GM23338 (cell line): ENCODE data around the gene GALNT16. TPM values are rescaled to one million over a fixed set of nuclear protein-coding genes. Genes with fewer than 3 reads are reported as not detected.
A peak's percentile ranks its signal among the peaks of the same experiment; 100 is the strongest.

Experiments used
- ATAC-seq: fragments of 200-7000 bp; cut with Tn5 transposase; 3 replicates; pipeline ENCODE4 v1.9.1; 2020
- DNase-seq: peaks from one replicate; pipeline ENCODE4 v3.0.0-alpha.2; 2015; ENCODE audit warnings: low spot score
- H2AFZ ChIP-seq: fragments of 200-600 bp; sonication (generic); 2 replicates; pipeline ENCODE4 v1.8.0; 2016; ENCODE audit warnings: antibody characterized with exemption, mild to moderate bottlenecking, moderate library complexity
- H3F3A ChIP-seq: fragments of 200-600 bp; sonication (generic); replicated peaks from 2 replicates; pipeline ENCODE4 v1.8.0; 2017; ENCODE audit warnings: antibody characterized with exemption, mixed run types, low read depth
- H3K27ac ChIP-seq: fragments of 200-600 bp; sonication (generic); 2 replicates; pipeline ENCODE4 v1.6.1; 2016; ENCODE audit warnings: low read depth
- H3K27me3 ChIP-seq: fragments of 200-600 bp; sonication (generic); 2 replicates; pipeline ENCODE4 v1.8.0; 2016; ENCODE audit warnings: mild to moderate bottlenecking, mixed run types, moderate library complexity; ENCODE audit not compliant: insufficient read depth
- H3K36me3 ChIP-seq: fragments of 200-600 bp; sonication (generic); 2 replicates; pipeline ENCODE4 v1.8.0; 2016; ENCODE audit warnings: mild to moderate bottlenecking; ENCODE audit not compliant: insufficient read depth
- H3K4me1 ChIP-seq: fragments of 200-600 bp; sonication (generic); 2 replicates; pipeline ENCODE4 v1.8.0; 2016; ENCODE audit warnings: mild to moderate bottlenecking, moderate library complexity; ENCODE audit not compliant: insufficient read depth
- H3K4me2 ChIP-seq: fragments of 200-600 bp; sonication (generic); 2 replicates; pipeline ENCODE4 v1.7.1; 2017; ENCODE audit warnings: mixed run types
- H3K4me3 ChIP-seq: fragments of 200-600 bp; sonication (generic); 2 replicates; pipeline ENCODE4 v1.6.1; 2016; ENCODE audit warnings: mixed run types
- H3K79me2 ChIP-seq: fragments of 200-600 bp; sonication (generic); replicated peaks from 2 replicates; pipeline ENCODE4 v1.8.0; 2017; ENCODE audit warnings: mild to moderate bottlenecking; ENCODE audit not compliant: insufficient read depth
- H3K9me2 ChIP-seq: fragments of 200-600 bp; sonication (generic); 2 replicates; pipeline ENCODE4 v1.8.0; 2017; ENCODE audit not compliant: insufficient read depth
- H4K20me1 ChIP-seq: fragments of 200-600 bp; sonication (generic); replicated peaks from 2 replicates; pipeline ENCODE4 v1.8.0; 2017; ENCODE audit warnings: mild to moderate bottlenecking; ENCODE audit not compliant: insufficient read depth
- H3K27ac Mint-ChIP-seq: 2 replicates; pipeline ENCODE4 v1.8.0; 2020; ENCODE audit warnings: inconsistent platforms, mild to moderate bottlenecking, moderate library complexity, mixed read lengths
- H3K27me3 Mint-ChIP-seq: 3 replicates; pipeline ENCODE4 v1.8.0; 2022; ENCODE audit warnings: low read depth, mild to moderate bottlenecking, moderate library complexity, mixed read lengths, inconsistent platforms; ENCODE audit not compliant: insufficient read depth, poor library complexity
- H3K36me3 Mint-ChIP-seq: 3 replicates; pipeline ENCODE4 v1.8.0; 2021; ENCODE audit warnings: low read depth, mild to moderate bottlenecking, inconsistent platforms, moderate library complexity, mixed read lengths
- H3K4me1 Mint-ChIP-seq: 3 replicates; pipeline ENCODE4 v1.8.0; 2020; ENCODE audit warnings: mild to moderate bottlenecking, inconsistent platforms, mixed read lengths
- H3K4me3 Mint-ChIP-seq: 3 replicates; pipeline ENCODE4 v1.8.0; 2021; ENCODE audit warnings: moderate library complexity, mild to moderate bottlenecking, inconsistent platforms, mixed read lengths
- H3K9me3 Mint-ChIP-seq: 3 replicates; pipeline ENCODE4 v1.8.0; 2020; ENCODE audit warnings: moderate library complexity, mild to moderate bottlenecking, inconsistent platforms, mixed read lengths
- CREB1 ChIP-seq: fragments of 250-450 bp; sonication (Bioruptor Pico); IDR thresholded peaks from 2 replicates; pipeline ENCODE4 v1.5.0; 2020; ENCODE audit warnings: low read depth, mild to moderate bottlenecking, moderate library complexity
- ETS1 ChIP-seq: IDR thresholded peaks from 2 replicates; pipeline ENCODE4 v1.6.1; 2016; ENCODE audit warnings: antibody characterized with exemption
- EZH2 ChIP-seq: fragments of 200-600 bp; sonication (generic); IDR thresholded peaks from one replicate; pipeline ENCODE4 v1.8.0; 2017; ENCODE audit warnings: antibody characterized with exemption, mild to moderate bottlenecking, low read depth; ENCODE audit not compliant: unreplicated experiment
- EZH2phosphoT487 ChIP-seq: fragments of 200-600 bp; sonication (generic); IDR thresholded peaks from one replicate; pipeline ENCODE4 v1.8.1; 2018; ENCODE audit warnings: antibody characterized with exemption; ENCODE audit not compliant: unreplicated experiment
- JUNB ChIP-seq: IDR thresholded peaks from one replicate; pipeline ENCODE4 v1.6.1; 2016; ENCODE audit warnings: antibody characterized with exemption; ENCODE audit not compliant: unreplicated experiment
- NANOG ChIP-seq: IDR thresholded peaks from 2 replicates; pipeline ENCODE4 v1.6.1; 2016; ENCODE audit warnings: antibody characterized with exemption, borderline replicate concordance
- POLR2AphosphoS5 ChIP-seq: IDR thresholded peaks from 2 replicates; pipeline ENCODE4 v1.6.1; 2016; ENCODE audit warnings: antibody characterized with exemption, low read depth
- REST ChIP-seq: IDR thresholded peaks from one replicate; pipeline ENCODE4 v1.6.1; 2018; ENCODE audit warnings: antibody characterized with exemption; ENCODE audit not compliant: unreplicated experiment
- ZNF114 ChIP-seq: fragments of 250-450 bp; sonication (Bioruptor Pico); IDR thresholded peaks from 2 replicates; pipeline ENCODE4 v1.5.0; 2020; ENCODE audit warnings: mild to moderate bottlenecking, moderate library complexity
- ZNF331 ChIP-seq: fragments of 250-450 bp; sonication (Bioruptor Pico); IDR thresholded peaks from 2 replicates; pipeline ENCODE4 v1.5.0; 2020; ENCODE audit warnings: low read depth, mild to moderate bottlenecking, moderate library complexity
- polyA plus RNA-seq: library from polyadenylated mRNA; unstranded; fragments of >200 nt; fragmentation: Nextera tagmentation; extraction: Ambion mirVana; gene quantifications from 2 replicates; pipeline ENCODE4 v1.2.1, GENCODE V29; 2016
- total RNA-seq: library from RNA; depleted of rRNA; stranded (reverse); fragments of >200 nt; shearing (Covaris generic); gene quantifications from 2 replicates; pipeline ENCODE4 v1.2.3, GENCODE V29; 2014
- TF ChIP-seq, protein P1 (sequence below), 2 experiments: fragments of 200-600 bp in 1 of 2; sonication (generic) in 1 of 2; conservative IDR thresholded peaks; 2 replicates each; pipeline versions ENCODE4 v1.5.1 to v1.6.1; 2016 to 2017; ENCODE audit warnings: antibody characterized with exemption in 2 of 2, low read depth in 2 of 2, mild to moderate bottlenecking in 2 of 2, moderate library complexity in 1 of 2

The GALNT16 gene
- total and polyA plus RNA-seq, 2 experiments from 2014 or later, result 1.5 to 2.9 TPM

- H3K4me3 Mint-ChIP-seq, result no peak overlapping the region
- no peak overlapping the region for H3K4me2 ChIP-seq
- no peaks in the 10 kb centered on the region for H3K4me1 ChIP-seq
- no peak overlapping the region for H3K27ac ChIP-seq
- no peak overlapping the region for H2AFZ ChIP-seq
- no peaks in the 10 kb centered on the region for H3K9me2 ChIP-seq
- no peaks in the 10 kb centered on the region for H3K27me3 ChIP-seq
- H3K27me3 Mint-ChIP-seq, result no peaks in the 10 kb centered on the region
- H3K79me2 ChIP-seq, result no peaks in the 10 kb centered on the region
- H3K36me3 ChIP-seq, result no peaks in the 10 kb centered on the region
- DNase-seq (no peak), ATAC-seq (peak; percentile 51)
- no peak for TF ChIP-seq POLR2AphosphoS5
- TF ChIP-seq, protein P1, sequence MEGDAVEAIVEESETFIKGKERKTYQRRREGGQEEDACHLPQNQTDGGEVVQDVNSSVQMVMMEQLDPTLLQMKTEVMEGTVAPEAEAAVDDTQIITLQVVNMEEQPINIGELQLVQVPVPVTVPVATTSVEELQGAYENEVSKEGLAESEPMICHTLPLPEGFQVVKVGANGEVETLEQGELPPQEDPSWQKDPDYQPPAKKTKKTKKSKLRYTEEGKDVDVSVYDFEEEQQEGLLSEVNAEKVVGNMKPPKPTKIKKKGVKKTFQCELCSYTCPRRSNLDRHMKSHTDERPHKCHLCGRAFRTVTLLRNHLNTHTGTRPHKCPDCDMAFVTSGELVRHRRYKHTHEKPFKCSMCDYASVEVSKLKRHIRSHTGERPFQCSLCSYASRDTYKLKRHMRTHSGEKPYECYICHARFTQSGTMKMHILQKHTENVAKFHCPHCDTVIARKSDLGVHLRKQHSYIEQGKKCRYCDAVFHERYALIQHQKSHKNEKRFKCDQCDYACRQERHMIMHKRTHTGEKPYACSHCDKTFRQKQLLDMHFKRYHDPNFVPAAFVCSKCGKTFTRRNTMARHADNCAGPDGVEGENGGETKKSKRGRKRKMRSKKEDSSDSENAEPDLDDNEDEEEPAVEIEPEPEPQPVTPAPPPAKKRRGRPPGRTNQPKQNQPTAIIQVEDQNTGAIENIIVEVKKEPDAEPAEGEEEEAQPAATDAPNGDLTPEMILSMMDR (conservative IDR thresholded peaks at IDR 0.05; ENCODE audit: low read depth in 2 of 2), result no peak
- no peak for TF ChIP-seq EZH2
- no peak for TF ChIP-seq NANOG
- TF ChIP-seq ETS1, result no peak
- TF ChIP-seq ZNF114 (CRISPR knock-in tag), result no peak
- TF ChIP-seq REST, result no peak
- TF ChIP-seq ZNF331 (CRISPR knock-in tag), result no peak
- no peak for TF ChIP-seq JUNB
- TF ChIP-seq EZH2phosphoT487, result no peak
- no peak for TF ChIP-seq CREB1 (CRISPR knock-in tag)
- no peak overlapping the region for H3K4me3 ChIP-seq
- H3K4me1 Mint-ChIP-seq, result no peaks in the 10 kb centered on the region; the same call in 2 of the 3 replicates
- H3K9me3 Mint-ChIP-seq, result no peaks in the 10 kb centered on the region
- no peaks in the 10 kb centered on the region for H3F3A ChIP-seq
- H3K27ac Mint-ChIP-seq, result no peak overlapping the region
- H4K20me1 ChIP-seq, result no peaks in the 10 kb centered on the region
- no peaks in the 10 kb centered on the region for H3K36me3 Mint-ChIP-seq
Measured at GRCh38 chr14:69332782-69333395, 72.9 kb downstream of the GALNT16 start.
